Large intestine (tissue), 3 donors: ENCODE measurements around the gene MEMO1. TPM values are rescaled to one million over a fixed set of nuclear protein-coding genes. Genes with fewer than 3 reads are reported as not detected.
"Not testable (repeated sequence)": the region's sequence is repeated elsewhere in the genome, so short reads cannot be mapped to it uniquely, and the experiment has no call there.

ENCODE experiments used
- DNase-seq, 2 donors: peaks; one replicate each; pipeline versions ENCODE4 v3.0.0 to v3.0.0-alpha.2; 2013
- H3K27ac ChIP-seq: one replicate; pipeline ENCODE4 v1.5.1; 2013; ENCODE audit warnings: low read length
- H3K27me3 ChIP-seq: 2 replicates; pipeline ENCODE4 v1.6.1; 2013; ENCODE audit warnings: low read length; ENCODE audit not compliant: control insufficient read depth, insufficient read depth
- H3K36me3 ChIP-seq: 2 replicates; pipeline ENCODE4 v1.6.1; 2013; ENCODE audit warnings: low read length; ENCODE audit not compliant: control insufficient read depth, insufficient read depth
- H3K4me1 ChIP-seq: one replicate; pipeline ENCODE4 v1.6.1; 2013; ENCODE audit warnings: low read length; ENCODE audit not compliant: control insufficient read depth, insufficient read depth
- H3K4me3 ChIP-seq: one replicate; pipeline ENCODE4 v1.5.1; 2013; ENCODE audit warnings: low read length
- H3K9me3 ChIP-seq: one replicate; pipeline ENCODE4 v1.6.1; 2013; ENCODE audit warnings: mild to moderate bottlenecking, low read depth, low read length, moderate library complexity; ENCODE audit not compliant: control insufficient read depth
- WGBS: methylation state at CpG from one replicate; pipeline ENCODE4 v1.1.5; 2013; ENCODE audit warnings: low lambda C conversion rate; ENCODE audit not compliant: insufficient coverage; 5-methylcytosine and 5-hydroxymethylcytosine counted together
- polyA plus RNA-seq: library from polyadenylated mRNA; unstranded; fragments of 120-200 nt; gene quantifications from one replicate; pipeline ENCODE4 v1.2.1, GENCODE V29; 2013

MEMO1 gene
- polyA plus RNA-seq, 1 donor: 38.3 TPM

GRCh38 chr2:31889044-31889443, 121.8 kb downstream of the MEMO1 start:
- Histone ChIP-seq H3K4me1 (no peaks in the 10 kb centered on the region), H3K27me3 (no peaks in the 10 kb centered on the region), H3K36me3 (peaks cover 6% of the 10 kb centered on the region), H3K4me3 (no peak overlapping the region), H3K27ac (no peak overlapping the region), H3K9me3 (no peaks in the 10 kb centered on the region)
- DNase-seq: no peak

GRCh38 chr2:31888550-31888949, 122.3 kb downstream of the MEMO1 start:
- Histone ChIP-seq H3K4me1 (no peaks in the 10 kb centered on the region), H3K4me3 (no peak overlapping the region), H3K27me3 (no peaks in the 10 kb centered on the region), H3K9me3 (no peaks in the 10 kb centered on the region), H3K36me3 (peaks cover 6% of the 10 kb centered on the region), H3K27ac (no peak overlapping the region)
- no peak for DNase-seq
- no CpG with 5 or more reads among the region's 1 CpG for WGBS

GRCh38 chr2:31886700-31887099, 124.1 kb downstream of the MEMO1 start:
- 83% methylated on average over 1 of the region's 2 CpGs for WGBS
- Histone ChIP-seq H3K27me3 (no peaks in the 10 kb centered on the region), H3K4me1 (no peaks in the 10 kb centered on the region), H3K36me3 (peaks cover 6% of the 10 kb centered on the region), H3K9me3 (no peaks in the 10 kb centered on the region), H3K4me3 (no peak overlapping the region), H3K27ac (no peak overlapping the region)
- DNase-seq: peak; percentile 2 to 6

GRCh38 chr2:31877008-31877407, 133.8 kb downstream of the MEMO1 start:
- DNase-seq: peak; percentile 63 to 84
- peaks cover 5% of the 10 kb centered on the region for H3K4me1 ChIP-seq
- no CpG with 5 or more reads among the region's 2 CpGs for WGBS

GRCh38 chr2:31874071-31874470, 136.7 kb downstream of the MEMO1 start:
- Histone ChIP-seq H3K4me1 (peaks cover 5% of the 10 kb centered on the region), H3K36me3 (no peaks in the 10 kb centered on the region), H3K4me3 (no peak overlapping the region), H3K27ac (no peak overlapping the region), H3K27me3 (no peaks in the 10 kb centered on the region), H3K9me3 (no peaks in the 10 kb centered on the region)
- no peak for DNase-seq
- WGBS: 92% methylated on average over 2 of the region's 2 CpGs

More at GRCh38 chr2:31877008-31877407, 133.8 kb downstream of the MEMO1 start:
- Histone ChIP-seq H3K27ac (no peak overlapping the region), H3K4me3 (no peak overlapping the region), H3K36me3 (no peaks in the 10 kb centered on the region), H3K9me3 (no peaks in the 10 kb centered on the region), H3K27me3 (no peaks in the 10 kb centered on the region)

- Histone ChIP-seq H3K36me3 (no peaks in the 10 kb centered on the region), H3K27ac (no peak overlapping the region), H3K4me1 (no peaks in the 10 kb centered on the region), H3K4me3 (no peak overlapping the region), H3K9me3 (no peaks in the 10 kb centered on the region), H3K27me3 (no peaks in the 10 kb centered on the region)
- DNase-seq: no peak
Measured at GRCh38 chr2:31865215-31865614, 145.6 kb downstream of the MEMO1 start.

GRCh38 chr2:31863867-31864266, 146.9 kb downstream of the MEMO1 start:
- Histone ChIP-seq H3K27me3 (no peaks in the 10 kb centered on the region), H3K27ac (no peak overlapping the region), H3K4me3 (no peak overlapping the region), H3K9me3 (no peaks in the 10 kb centered on the region), H3K4me1 (no peaks in the 10 kb centered on the region), H3K36me3 (no peaks in the 10 kb centered on the region)
- WGBS: 80% methylated on average over 2 of the region's 3 CpGs
- no peak for DNase-seq

GRCh38 chr2:31863015-31863656, 147.7 kb downstream of the MEMO1 start:
- WGBS: no CpG with 5 or more reads among the region's 9 CpGs
- H3K4me1 ChIP-seq, H3K27me3 ChIP-seq, H3K36me3 ChIP-seq, H3K4me3 ChIP-seq, DNase-seq, H3K27ac ChIP-seq, H3K9me3 ChIP-seq: not testable (repeated sequence)

GRCh38 chr2:31859959-31860358, 150.8 kb downstream of the MEMO1 start:
- Histone ChIP-seq H3K27me3 (no peaks in the 10 kb centered on the region), H3K4me1 (no peaks in the 10 kb centered on the region), H3K36me3 (no peaks in the 10 kb centered on the region), H3K9me3 (no peaks in the 10 kb centered on the region), H3K4me3 (no peak overlapping the region), H3K27ac (no peak overlapping the region)
- no peak for DNase-seq
- no CpG with 5 or more reads among the region's 2 CpGs for WGBS

- Histone ChIP-seq H3K4me3 (no peak overlapping the region), H3K4me1 (no peaks in the 10 kb centered on the region), H3K9me3 (no peaks in the 10 kb centered on the region), H3K27ac (no peak overlapping the region), H3K27me3 (no peaks in the 10 kb centered on the region), H3K36me3 (no peaks in the 10 kb centered on the region)
- no peak for DNase-seq
Measured at GRCh38 chr2:31853521-31853920, 157.3 kb downstream of the MEMO1 start.

GRCh38 chr2:31842150-31842549, 168.7 kb downstream of the MEMO1 start:
- H3K36me3 ChIP-seq, H3K27ac ChIP-seq, H3K27me3 ChIP-seq, H3K9me3 ChIP-seq, H3K4me3 ChIP-seq, DNase-seq, H3K4me1 ChIP-seq: not testable (repeated sequence)
- WGBS: no CpG with 5 or more reads among the region's 5 CpGs
